Liver (tissue), 3 donors: ENCODE data around the gene SEMA4D.

Experiments used
- CTCF ChIP-seq: fragments of 150-350 bp; IDR thresholded peaks from 2 replicates; pipeline ENCODE4 v1.5.1; 2017; ENCODE audit warnings: improper control_type of control experiment, low read depth, low read length; ENCODE audit not compliant: missing input control
- EGR1 ChIP-seq, 2 donors: IDR thresholded peaks; 2 replicates each; pipeline ENCODE4 v1.6.1; 2016 to 2018; ENCODE audit warnings: antibody characterized with exemption in 2 of 2, low read depth in 2 of 2
- GABPA ChIP-seq, 2 donors: IDR thresholded peaks in 1 of 2; conservative IDR thresholded peaks in 1 of 2; 2 replicates each; pipeline ENCODE4 v1.6.1; 2016; ENCODE audit warnings: antibody characterized with exemption in 2 of 2, mild to moderate bottlenecking in 1 of 2, moderate library complexity in 1 of 2
- TAF1 ChIP-seq: conservative IDR thresholded peaks from 2 replicates; pipeline ENCODE4 v1.6.1; 2016; ENCODE audit warnings: antibody characterized with exemption, mild to moderate bottlenecking
- ZBTB33 ChIP-seq: IDR thresholded peaks from 2 replicates; pipeline ENCODE4 v1.6.1; 2016; ENCODE audit warnings: antibody characterized with exemption
- donor health status: healthy.
- donor health status: healthy.

- no peak for TF ChIP-seq GABPA (IDR thresholded peaks at IDR 0.05 in 1 of 2, conservative IDR thresholded peaks at IDR 0.05 in 1 of 2)
- TF ChIP-seq CTCF: no peak
- TF ChIP-seq EGR1 (IDR thresholded peaks at IDR 0.05; ENCODE audit: low read depth in 2 of 2): no peak
- TF ChIP-seq ZBTB33: no peak
- no peak for TF ChIP-seq TAF1
Observed at GRCh38 chr9:89453452-89453851, 44.5 kb downstream of the SEMA4D start.
